GM23248 (cell line): Measurements from ENCODE around the gene HES3. TPM values are rescaled to one million over a fixed set of nuclear protein-coding genes. Genes with fewer than 3 reads are reported as not detected.

Experiments
- DNase-seq: peaks from one replicate; pipeline ENCODE4 v3.0.0-alpha.2; 2015
- H2AFZ ChIP-seq: fragments of 200-600 bp; sonication (generic); 2 replicates; pipeline ENCODE4 v1.6.1; 2016; ENCODE audit warnings: antibody characterized with exemption
- H3F3A ChIP-seq: fragments of 200-600 bp; sonication (generic); 2 replicates; pipeline ENCODE4 v1.6.1; 2016; ENCODE audit warnings: mild to moderate bottlenecking, antibody characterized with exemption, mixed run types; ENCODE audit not compliant: insufficient read depth
- H3K27ac ChIP-seq: fragments of 200-600 bp; sonication (generic); 2 replicates; pipeline ENCODE4 v1.5.1; 2016; ENCODE audit warnings: mild to moderate bottlenecking
- H3K27me3 ChIP-seq: fragments of 200-600 bp; sonication (generic); replicated peaks from 2 replicates; pipeline ENCODE4 v1.6.1; 2016; ENCODE audit warnings: mild to moderate bottlenecking; ENCODE audit not compliant: insufficient read depth
- H3K36me3 ChIP-seq: fragments of 200-600 bp; sonication (generic); 2 replicates; pipeline ENCODE4 v1.6.1; 2016; ENCODE audit warnings: low read depth, mild to moderate bottlenecking
- H3K4me1 ChIP-seq: fragments of 200-600 bp; sonication (generic); 2 replicates; pipeline ENCODE4 v1.6.1; 2016; ENCODE audit warnings: mild to moderate bottlenecking; ENCODE audit not compliant: insufficient read depth
- H3K4me2 ChIP-seq: fragments of 200-600 bp; sonication (generic); one replicate; pipeline ENCODE4 v1.6.1; 2016; ENCODE audit warnings: mild to moderate bottlenecking; ENCODE audit not compliant: unreplicated experiment
- H3K4me3 ChIP-seq: fragments of 200-600 bp; sonication (generic); 2 replicates; pipeline ENCODE4 v1.5.1; 2016; ENCODE audit warnings: mild to moderate bottlenecking
- H3K79me2 ChIP-seq: fragments of 200-600 bp; sonication (generic); 2 replicates; pipeline ENCODE4 v1.6.1; 2016; ENCODE audit warnings: mild to moderate bottlenecking; ENCODE audit not compliant: insufficient read depth
- H3K9ac ChIP-seq: fragments of 200-600 bp; sonication (generic); 2 replicates; pipeline ENCODE4 v1.6.1; 2016; ENCODE audit warnings: mild to moderate bottlenecking
- H3K9me2 ChIP-seq: fragments of 200-600 bp; sonication (generic); 2 replicates; pipeline ENCODE4 v1.6.1; 2016; ENCODE audit warnings: mixed run types, mild to moderate bottlenecking, moderate library complexity; ENCODE audit not compliant: insufficient read depth
- H3K9me3 ChIP-seq: fragments of 200-600 bp; sonication (generic); one replicate; pipeline ENCODE4 v1.6.1; 2017; ENCODE audit warnings: low read depth
- H4K20me1 ChIP-seq: fragments of 200-600 bp; sonication (generic); 2 replicates; pipeline ENCODE4 v1.6.0; 2016; ENCODE audit not compliant: insufficient read depth
- EZH2 ChIP-seq: fragments of 200-600 bp; sonication (generic); IDR thresholded peaks from 2 replicates; pipeline ENCODE4 v1.6.1; 2018; ENCODE audit warnings: antibody characterized with exemption, mild to moderate bottlenecking; ENCODE audit not compliant: insufficient read depth, poor library complexity, severe bottlenecking
- EZH2phosphoT487 ChIP-seq: fragments of 200-600 bp; sonication (generic); IDR thresholded peaks from 2 replicates; pipeline ENCODE4 v1.6.1; 2018; ENCODE audit warnings: antibody characterized with exemption, moderate library complexity, mild to moderate bottlenecking, low read depth; ENCODE audit not compliant: insufficient read depth
- WGBS, 2 experiments: methylation state at CpG; one replicate each; pipeline ENCODE4 v1.1.6; 2015 to 2017; ENCODE audit warnings: low lambda C conversion rate in 2 of 2, low coverage in 1 of 2; ENCODE audit errors: missing lambda C conversion rate in 2 of 2; 5-methylcytosine and 5-hydroxymethylcytosine counted together
- in situ Hi-C: fragments of 300-500 bp; cut with MboI; formaldehyde crosslinking; loops from 2 replicates; pipeline ENCODE4 v1.15.0; 2020
- polyA plus RNA-seq: library from polyadenylated mRNA; unstranded; fragments of >200 nt; fragmentation: Nextera tagmentation; extraction: Ambion mirVana; gene quantifications from 2 replicates; pipeline ENCODE4 v1.2.1, GENCODE V29; 2016
- total RNA-seq: library from RNA; depleted of rRNA; stranded (reverse); fragments of >200 nt; shearing (Covaris generic); gene quantifications from 2 replicates; pipeline ENCODE4 v1.2.3, GENCODE V29; 2014

HES3 gene
- total and polyA plus RNA-seq, 2 experiments from 2014 or later, result not detected

- no peak for TF ChIP-seq EZH2phosphoT487
- TF ChIP-seq EZH2, result no peak
- no peaks in the 10 kb centered on the region for H3K9me2 ChIP-seq
- H3K4me1 ChIP-seq, result peaks cover 7% of the 10 kb centered on the region; the same call in 1 of the 2 replicates
- H3K79me2 ChIP-seq, result no peaks in the 10 kb centered on the region
- no peaks in the 10 kb centered on the region for H3F3A ChIP-seq
- H4K20me1 ChIP-seq, result no peaks in the 10 kb centered on the region
- H3K4me3 ChIP-seq, result no peak overlapping the region
- no peaks in the 10 kb centered on the region for H3K36me3 ChIP-seq
- H3K9ac ChIP-seq, result no peak overlapping the region
- no peak overlapping the region for H3K27ac ChIP-seq
- H2AFZ ChIP-seq, result no peak overlapping the region
- H3K9me3 ChIP-seq, result no peaks in the 10 kb centered on the region
- no peak for DNase-seq
- WGBS, 2 experiments, result 83 to 85% methylated on average over 33 of the region's 33 CpGs
- in situ Hi-C loops, result no loop called here
- no peaks in the 10 kb centered on the region for H3K27me3 ChIP-seq
- no peak overlapping the region for H3K4me2 ChIP-seq
Observed at GRCh38 chr1:6280761-6281451, 36.9 kb downstream of the HES3 start.

- Histone ChIP-seq H3F3A (no peaks in the 10 kb centered on the region), H3K4me3 (no peak overlapping the region), H3K27me3 (no peaks in the 10 kb centered on the region), H4K20me1 (no peaks in the 10 kb centered on the region), H3K4me2 (no peak overlapping the region), H3K9me2 (no peaks in the 10 kb centered on the region), H3K79me2 (no peaks in the 10 kb centered on the region), H2AFZ (no peak overlapping the region), H3K9me3 (no peaks in the 10 kb centered on the region), H3K9ac (no peak overlapping the region), H3K36me3 (no peaks in the 10 kb centered on the region), H3K27ac (no peak overlapping the region), H3K4me1 (0 out of 2 replicates have a peak, but pooled peaks cover under 1% of the 10 kb centered on the region)
- 81% methylated on average over 19 of the region's 19 CpGs for WGBS, 2 experiments
- in situ Hi-C loops, result no loop called here
- TF ChIP-seq EZH2phosphoT487, result no peak
- TF ChIP-seq EZH2, result no peak
- DNase-seq, result peak; percentile 39
Observed at GRCh38 chr1:6281511-6282402, 37.8 kb downstream of the HES3 start.

- Histone ChIP-seq H3K4me3 (no peak overlapping the region), H2AFZ (no peak overlapping the region), H3K79me2 (no peaks in the 10 kb centered on the region), H3F3A (no peaks in the 10 kb centered on the region), H3K27ac (no peak overlapping the region), H3K27me3 (no peaks in the 10 kb centered on the region), H3K9me3 (no peaks in the 10 kb centered on the region), H3K4me1 (no peaks in the 10 kb centered on the region), H4K20me1 (no peaks in the 10 kb centered on the region), H3K9me2 (no peaks in the 10 kb centered on the region), H3K36me3 (no peaks in the 10 kb centered on the region), H3K4me2 (no peak overlapping the region), H3K9ac (no peak overlapping the region)
- in situ Hi-C loops, result no loop called here
- WGBS, 2 experiments, result 92 to 93% methylated on average over 17 of the region's 17 CpGs
- DNase-seq, result no peak
- TF ChIP-seq EZH2phosphoT487 (no peak), EZH2 (no peak)
Observed at GRCh38 chr1:6282577-6283270, 38.7 kb downstream of the HES3 start.

GRCh38 chr1:6285336-6285735, 41.4 kb downstream of the HES3 start:
- Histone ChIP-seq H2AFZ (no peak overlapping the region), H3K4me2 (no peak overlapping the region), H4K20me1 (no peaks in the 10 kb centered on the region), H3K27me3 (no peaks in the 10 kb centered on the region), H3K9me3 (no peaks in the 10 kb centered on the region), H3K79me2 (no peaks in the 10 kb centered on the region), H3K9me2 (no peaks in the 10 kb centered on the region), H3K36me3 (no peaks in the 10 kb centered on the region), H3K4me1 (no peaks in the 10 kb centered on the region), H3K9ac (no peak overlapping the region), H3K27ac (no peak overlapping the region), H3K4me3 (no peak overlapping the region), H3F3A (no peaks in the 10 kb centered on the region)
- no peak for DNase-seq
- no peak for TF ChIP-seq EZH2phosphoT487
- in situ Hi-C loops, result no loop called here
- 95 to 98% methylated on average over 11 of the region's 11 CpGs for WGBS, 2 experiments
